A673 (cell line): ENCODE data around the gene CHAF1A. TPM values are rescaled to one million over a fixed set of nuclear protein-coding genes. Genes with fewer than 3 reads are reported as not detected.

Experiments
- BruUV-seq: library from RNA; stranded (reverse); fragments of 400-500 nt; replicated peaks from 2 replicates; lab custom pipeline; 2021; lab: Mats Ljungman, UMichigan
- CTCF ChIA-PET: fragments of 300-600 bp; sonication (Branson Sonifier 250); formaldehyde crosslinking; loops from one replicate; lab custom pipeline; 2022; ENCODE audit warnings: antibody characterized with exemption; lab: Charles Lee
- POLR2A ChIA-PET: fragments of 300-600 bp; sonication (Branson Sonifier 250); formaldehyde crosslinking; loops from one replicate; lab custom pipeline; 2022; ENCODE audit warnings: antibody characterized with exemption; ENCODE audit not compliant: low non-redundant PET; lab: Charles Lee
- DNase-seq: peaks from one replicate; pipeline ENCODE4 v3.0.0-alpha.2; 2015; ENCODE audit warnings: low spot score
- H3K27ac ChIP-seq: fragments of 200-600 bp; sonication (generic); 2 replicates; pipeline ENCODE4 v1.5.1; 2016; ENCODE audit warnings: mixed run types, low read depth, mild to moderate bottlenecking, mixed read lengths, antibody characterized with exemption, low read length; ENCODE audit not compliant: poor library complexity, severe bottlenecking
- H3K27me3 ChIP-seq: fragments of 200-600 bp; sonication (generic); replicated peaks from 2 replicates; pipeline ENCODE4 v1.6.1; 2017; ENCODE audit warnings: mixed run types, low read depth, mild to moderate bottlenecking, mixed read lengths, antibody characterized with exemption, low read length; ENCODE audit not compliant: insufficient read depth, poor library complexity
- H3K36me3 ChIP-seq: fragments of 200-600 bp; sonication (generic); 2 replicates; pipeline ENCODE4 v1.6.1; 2016; ENCODE audit warnings: mixed run types, mild to moderate bottlenecking, mixed read lengths, antibody characterized with exemption, low read length; ENCODE audit not compliant: insufficient read depth, poor library complexity, severe bottlenecking
- H3K4me1 ChIP-seq: fragments of 200-600 bp; sonication (generic); 2 replicates; pipeline ENCODE4 v1.6.1; 2017; ENCODE audit warnings: mixed run types, mild to moderate bottlenecking, mixed read lengths, antibody characterized with exemption, low read length; ENCODE audit not compliant: insufficient read depth, poor library complexity, severe bottlenecking
- H3K4me3 ChIP-seq: fragments of 200-600 bp; sonication (generic); 2 replicates; pipeline ENCODE4 v1.5.1; 2016; ENCODE audit warnings: low read depth, mixed run types, mild to moderate bottlenecking, mixed read lengths, low read length; ENCODE audit not compliant: poor library complexity, severe bottlenecking
- H3K9me3 ChIP-seq: fragments of 200-600 bp; sonication (generic); 2 replicates; pipeline ENCODE4 v1.6.1; 2016; ENCODE audit warnings: mixed run types, low read depth, mild to moderate bottlenecking, mixed read lengths, antibody characterized with exemption, low read length; ENCODE audit not compliant: poor library complexity, severe bottlenecking
- EZH2 ChIP-seq: fragments of 200-600 bp; sonication (generic); IDR thresholded peaks from 2 replicates; pipeline ENCODE4 v1.6.1; 2017; ENCODE audit warnings: borderline replicate concordance, low read depth, mild to moderate bottlenecking, mixed read lengths, antibody characterized with exemption, low read length; ENCODE audit not compliant: poor library complexity, severe bottlenecking
- intact Hi-C: fragments of 100-400 bp; cut with micrococcal nuclease; formaldehyde crosslinking; loops from one replicate; pipeline ENCODE4 v1.10.0; 2022; ENCODE audit not compliant: unreplicated experiment
- total RNA-seq: library from RNA; stranded (reverse); gene quantifications from 2 replicates; pipeline ENCODE4 v1.2.3, GENCODE V29; 2021
- TF ChIP-seq, protein P1 (sequence below): fragments of 300-800, 200-600 bp; sonication (generic); conservative IDR thresholded peaks from 2 replicates; pipeline ENCODE4 v1.5.1; 2017; ENCODE audit warnings: low read depth, mild to moderate bottlenecking, antibody characterized with exemption, low read length, moderate library complexity, mixed read lengths

Gene CHAF1A
- total RNA-seq, 1 experiment from 2014 or later = 115 TPM

- Histone ChIP-seq H3K4me3 (no peak overlapping the region), H3K36me3 (peaks cover 70% of the 10 kb centered on the region), H3K4me1 (no peaks in the 10 kb centered on the region), H3K9me3 (no peaks in the 10 kb centered on the region), H3K27me3 (no peaks in the 10 kb centered on the region), H3K27ac (no peak overlapping the region)
- no TSS peak for BruUV-seq
- intact Hi-C loops = no loop called here
- CTCF ChIA-PET = no interaction called here
- no peak for TF ChIP-seq EZH2
- TF ChIP-seq, protein P1, sequence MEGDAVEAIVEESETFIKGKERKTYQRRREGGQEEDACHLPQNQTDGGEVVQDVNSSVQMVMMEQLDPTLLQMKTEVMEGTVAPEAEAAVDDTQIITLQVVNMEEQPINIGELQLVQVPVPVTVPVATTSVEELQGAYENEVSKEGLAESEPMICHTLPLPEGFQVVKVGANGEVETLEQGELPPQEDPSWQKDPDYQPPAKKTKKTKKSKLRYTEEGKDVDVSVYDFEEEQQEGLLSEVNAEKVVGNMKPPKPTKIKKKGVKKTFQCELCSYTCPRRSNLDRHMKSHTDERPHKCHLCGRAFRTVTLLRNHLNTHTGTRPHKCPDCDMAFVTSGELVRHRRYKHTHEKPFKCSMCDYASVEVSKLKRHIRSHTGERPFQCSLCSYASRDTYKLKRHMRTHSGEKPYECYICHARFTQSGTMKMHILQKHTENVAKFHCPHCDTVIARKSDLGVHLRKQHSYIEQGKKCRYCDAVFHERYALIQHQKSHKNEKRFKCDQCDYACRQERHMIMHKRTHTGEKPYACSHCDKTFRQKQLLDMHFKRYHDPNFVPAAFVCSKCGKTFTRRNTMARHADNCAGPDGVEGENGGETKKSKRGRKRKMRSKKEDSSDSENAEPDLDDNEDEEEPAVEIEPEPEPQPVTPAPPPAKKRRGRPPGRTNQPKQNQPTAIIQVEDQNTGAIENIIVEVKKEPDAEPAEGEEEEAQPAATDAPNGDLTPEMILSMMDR = no peak
- no peak for DNase-seq
- POLR2A ChIA-PET = no interaction called here
Measured at GRCh38 chr19:4437103-4437502, 34.7 kb downstream of the CHAF1A start.

GRCh38 chr19:4439243-4439642, 36.8 kb downstream of the CHAF1A start:
- ChIA-PET POLR2A (no interaction called here), CTCF (no interaction called here)
- H3K36me3 ChIP-seq = peaks cover 58% of the 10 kb centered on the region
- no peaks in the 10 kb centered on the region for H3K9me3 ChIP-seq
- no peak overlapping the region for H3K27ac ChIP-seq
- no peaks in the 10 kb centered on the region for H3K27me3 ChIP-seq
- BruUV-seq = no TSS peak
- no peak for DNase-seq
- intact Hi-C loops = no loop called here
- H3K4me3 ChIP-seq = no peak overlapping the region
- no peaks in the 10 kb centered on the region for H3K4me1 ChIP-seq
- TF ChIP-seq, protein P1 = no peak
- TF ChIP-seq EZH2 = no peak

- TF ChIP-seq, protein P1 = no peak
- no peak for TF ChIP-seq EZH2
- H3K4me3 ChIP-seq = no peak overlapping the region
- H3K27me3 ChIP-seq = no peaks in the 10 kb centered on the region
- BruUV-seq = no TSS peak
- intact Hi-C loops = no loop called here
- H3K36me3 ChIP-seq = peaks cover 61% of the 10 kb centered on the region
- H3K9me3 ChIP-seq = no peaks in the 10 kb centered on the region
- POLR2A ChIA-PET = no interaction called here
- no peaks in the 10 kb centered on the region for H3K4me1 ChIP-seq
- no peak for DNase-seq
- no peak overlapping the region for H3K27ac ChIP-seq
- CTCF ChIA-PET = no interaction called here
Measured at GRCh38 chr19:4441994-4442818, 39.8 kb downstream of the CHAF1A start.
